Activated B cell treated with CpG ODN at 0.5 μM for 24 hours (primary cell): Measurements from ENCODE around the gene MACF1. TPM values are rescaled to one million over a fixed set of nuclear protein-coding genes. Genes with fewer than 3 reads are reported as not detected.
"Not testable (repeated sequence)": the region's sequence is repeated elsewhere in the genome, so short reads cannot be mapped to it uniquely, and the experiment has no call there.

Source experiments
- ATAC-seq: fragments of 200-7000 bp; cut with Tn5 transposase; one replicate; pipeline ENCODE4 v1.10.0; 2021; ENCODE audit warnings: low read depth, mild to moderate bottlenecking, moderate library complexity
- CTCF ChIA-PET: fragments of 350-600 bp; sonication (Branson Sonifier 250); formaldehyde crosslinking; loops from one replicate; lab custom pipeline; 2021; ENCODE audit warnings: antibody characterized with exemption; lab: Charles Lee
- POLR2A ChIA-PET: fragments of 350-600 bp; sonication (Branson Sonifier 250); formaldehyde crosslinking; loops from one replicate; lab custom pipeline; 2021; ENCODE audit warnings: antibody characterized with exemption; lab: Charles Lee
- DNase-seq: peaks from one replicate; pipeline ENCODE4 v3.0.0; 2022
- H3K27ac Mint-ChIP-seq: one replicate; pipeline ENCODE4 v1.8.0; 2020; ENCODE audit warnings: mixed read lengths
- H3K27me3 Mint-ChIP-seq: one replicate; pipeline ENCODE4 v1.8.0; 2021; ENCODE audit warnings: mixed read lengths
- H3K36me3 Mint-ChIP-seq: one replicate; pipeline ENCODE4 v1.8.0; 2021; ENCODE audit warnings: low read depth, mixed read lengths
- H3K4me1 Mint-ChIP-seq: one replicate; pipeline ENCODE4 v1.8.0; 2021; ENCODE audit warnings: mixed read lengths
- H3K4me3 Mint-ChIP-seq: one replicate; pipeline ENCODE4 v1.8.0; 2020; ENCODE audit warnings: mild to moderate bottlenecking, mixed read lengths
- H3K9me3 Mint-ChIP-seq: one replicate; pipeline ENCODE4 v1.8.0; 2020; ENCODE audit warnings: mixed read lengths
- CTCF ChIP-seq: fragments of 200-600 bp; IDR thresholded peaks from one replicate; pipeline ENCODE4 v1.8.0; 2022; ENCODE audit warnings: antibody characterized with exemption, mild to moderate bottlenecking
- intact Hi-C: fragments of 100-400 bp; cut with micrococcal nuclease; formaldehyde crosslinking; loops from one replicate; pipeline ENCODE4 v1.15.1; 2024
- total RNA-seq: library from RNA; stranded (reverse); gene quantifications from 2 replicates; pipeline ENCODE4 v1.2.3, GENCODE V29; 2022

MACF1 gene
- total RNA-seq, 1 donor from 2014 or later: 286 TPM

- no peaks in the 10 kb centered on the region for H3K27me3 Mint-ChIP-seq
- no peak for TF ChIP-seq CTCF
- POLR2A ChIA-PET: no interaction called here
- no peaks in the 10 kb centered on the region for H3K4me1 Mint-ChIP-seq
- H3K36me3 Mint-ChIP-seq: peaks cover 73% of the 10 kb centered on the region
- no peak overlapping the region for H3K4me3 Mint-ChIP-seq
- CTCF ChIA-PET: interaction anchor here (1.5 kb wide), 1 partner anchor 66 kb away, joined by 7 read pairs; no protein-coding TSS in a partner anchor
- intact Hi-C loops: no loop called here
- no peak for DNase-seq
- no peak overlapping the region for H3K27ac Mint-ChIP-seq
- ATAC-seq: no peak
- no peaks in the 10 kb centered on the region for H3K9me3 Mint-ChIP-seq
Measured at GRCh38 chr1:39472826-39473225, 268.3 kb downstream of the MACF1 start.

GRCh38 chr1:39473324-39473723, 268.8 kb downstream of the MACF1 start:
- no peak for TF ChIP-seq CTCF
- Mint-ChIP-seq H3K27ac (no peak overlapping the region), H3K4me3 (no peak overlapping the region), H3K27me3 (no peaks in the 10 kb centered on the region), H3K36me3 (peaks cover 73% of the 10 kb centered on the region), H3K4me1 (no peaks in the 10 kb centered on the region), H3K9me3 (no peaks in the 10 kb centered on the region)
- POLR2A ChIA-PET: no interaction called here
- intact Hi-C loops: no loop called here
- ATAC-seq: no peak
- CTCF ChIA-PET: interaction anchor here (1.5 kb wide), 1 partner anchor 65 kb away, joined by 7 read pairs; no protein-coding TSS in a partner anchor
- DNase-seq: no peak

- DNase-seq: no peak
- H3K27me3 Mint-ChIP-seq: no peaks in the 10 kb centered on the region
- H3K9me3 Mint-ChIP-seq: no peaks in the 10 kb centered on the region
- no peak overlapping the region for H3K27ac Mint-ChIP-seq
- intact Hi-C loops: no loop called here
- H3K4me1 Mint-ChIP-seq: no peaks in the 10 kb centered on the region
- ATAC-seq: no peak
- H3K4me3 Mint-ChIP-seq: no peak overlapping the region
- ChIA-PET POLR2A (interaction anchor here (0.7 kb wide), 1 partner anchor 112 kb away, joined by 5 read pairs; no protein-coding TSS in a partner anchor), CTCF (interaction anchor here (0.5 kb wide), 1 partner anchor 373 kb away, joined by 3 read pairs; no protein-coding TSS in a partner anchor)
- TF ChIP-seq CTCF: no peak
- peaks cover 71% of the 10 kb centered on the region for H3K36me3 Mint-ChIP-seq
Measured at GRCh38 chr1:39474810-39475209, 270.3 kb downstream of the MACF1 start.

- H3K27me3 Mint-ChIP-seq, H3K4me1 Mint-ChIP-seq, DNase-seq, CTCF ChIA-PET, POLR2A ChIA-PET, intact Hi-C loops, H3K4me3 Mint-ChIP-seq, ATAC-seq, H3K9me3 Mint-ChIP-seq: not testable (repeated sequence)
- H3K36me3 Mint-ChIP-seq: peaks cover 70% of the 10 kb centered on the region
- peak overlapping the region; percentile 1 for H3K27ac Mint-ChIP-seq
Measured at GRCh38 chr1:39475551-39475950, 271.1 kb downstream of the MACF1 start.

GRCh38 chr1:39478126-39478915, 273.8 kb downstream of the MACF1 start:
- ChIA-PET CTCF (no interaction called here), POLR2A (interaction anchor here (0.6 to 0.7 kb wide), 2 partner anchors 48 to 81 kb away, joined by 3 to 8 read pairs; no protein-coding TSS in a partner anchor)
- Mint-ChIP-seq H3K4me1 (no peaks in the 10 kb centered on the region), H3K27ac (no peak overlapping the region), H3K27me3 (no peaks in the 10 kb centered on the region), H3K36me3 (peaks cover 71% of the 10 kb centered on the region), H3K9me3 (no peaks in the 10 kb centered on the region), H3K4me3 (no peak overlapping the region)
- intact Hi-C loops: no loop called here
- ATAC-seq (no peak), DNase-seq (no peak)
- no peak for TF ChIP-seq CTCF
